Body of pancreas (tissue), 4 donors: ENCODE results near the gene PSG11. TPM values are rescaled to one million over a fixed set of nuclear protein-coding genes. Genes with fewer than 3 reads are reported as not detected.
A peak's percentile ranks its signal among the peaks of the same experiment; 100 is the strongest.
"Not testable (repeated sequence)": the region's sequence is repeated elsewhere in the genome, so short reads cannot be mapped to it uniquely, and the experiment has no call there.

Source experiments
- ATAC-seq: fragments of 150-250 bp; one replicate; pipeline ENCODE4 v1.9.1; 2016
- DNase-seq, 4 donors: peaks; one replicate each; pipeline ENCODE4 v3.0.0-alpha.2; 2019
- H3K27ac ChIP-seq, 4 donors: fragments of 200-600 bp; sonication (generic); 1 replicate in 3 of 4; 2 replicates in 1 of 4; pipeline versions ENCODE4 v1.5.1 to v1.6.1; 2016 to 2019; ENCODE audit warnings: mild to moderate bottlenecking in 1 of 4, mixed read lengths in 1 of 4, moderate library complexity in 1 of 4
- H3K27me3 ChIP-seq, 2 donors: fragments of 200-600 bp; sonication (generic); one replicate each; pipeline ENCODE4 v1.6.0; 2016; ENCODE audit warnings: mild to moderate bottlenecking in 1 of 2
- H3K36me3 ChIP-seq, 2 donors: fragments of 200-600 bp; sonication (generic); replicated peaks in 1 of 2; 2 replicates each; pipeline ENCODE4 v1.5.1; 2016; ENCODE audit warnings: low read depth in 2 of 2; ENCODE audit not compliant: insufficient read depth in 1 of 2
- H3K4me1 ChIP-seq: fragments of 200-600 bp; sonication (generic); one replicate; pipeline ENCODE4 v1.6.0; 2016
- H3K4me3 ChIP-seq, 2 donors: fragments of 200-600 bp; sonication (generic); 1 replicate in 1 of 2; 2 replicates in 1 of 2; pipeline ENCODE4 v1.5.1; 2016 to 2019
- H3K9me3 ChIP-seq, 3 donors: fragments of 200-600 bp; sonication (generic); 1 replicate in 2 of 3; 2 replicates in 1 of 3; pipeline ENCODE4 v1.5.1; 2016
- CTCF ChIP-seq, 7 experiments: fragments of 450-650 bp in 4 of 7; fragments of 200-600 bp in 3 of 7; sonication (generic) in 3 of 7; IDR thresholded peaks; one replicate each; pipeline ENCODE4 v1.5.1; 2016 to 2019; ENCODE audit warnings: antibody characterized with exemption in 7 of 7
- POLR2A ChIP-seq, 3 donors: fragments of 450-650 bp; IDR thresholded peaks; one replicate each; pipeline ENCODE4 v1.6.1; 2016; ENCODE audit warnings: antibody characterized with exemption in 3 of 3, mild to moderate bottlenecking in 2 of 3
- WGBS, 2 donors: methylation state at CpG; one replicate each; pipeline ENCODE4 v1.1.5; 2017; 5-methylcytosine and 5-hydroxymethylcytosine counted together
- intact Hi-C: fragments of 100-400 bp; cut with DNase I; formaldehyde crosslinking; loops from one replicate; pipeline ENCODE4 v1.15.1; 2023
- total RNA-seq, 2 donors: library from RNA; depleted of rRNA; stranded (reverse); fragments of >200 nt; gene quantifications; one replicate each; pipeline ENCODE4 v1.1.0, GENCODE V29; 2016

Gene PSG11
- total RNA-seq, 2 donors from 2014 or later, result not detected

- no peaks in the 10 kb centered on the region for H3K27me3 ChIP-seq
- no peak overlapping the region for H3K27ac ChIP-seq
- ATAC-seq, result no peak
- H3K9me3 ChIP-seq, result no peaks in the 10 kb centered on the region
- TF ChIP-seq POLR2A (IDR thresholded peaks at IDR 0.05), result no peak
- no peak for TF ChIP-seq CTCF (IDR thresholded peaks at IDR 0.05)
- intact Hi-C loops, result no loop called here
- no peaks in the 10 kb centered on the region for H3K36me3 ChIP-seq
- H3K4me3 ChIP-seq, result no peak overlapping the region
- no peak for DNase-seq
- no peaks in the 10 kb centered on the region for H3K4me1 ChIP-seq
- WGBS, 2 donors, result 42 to 58% methylated on average over 4 of the region's 4 CpGs
Observed at GRCh38 chr19:43028866-43029265, 2.6 kb upstream of the PSG11 start.

GRCh38 chr19:43027985-43028384, 1.7 kb upstream of the PSG11 start:
- H3K4me3 ChIP-seq, H3K27me3 ChIP-seq, H3K36me3 ChIP-seq, H3K27ac ChIP-seq, H3K4me1 ChIP-seq, DNase-seq, H3K9me3 ChIP-seq, ATAC-seq, intact Hi-C loops: not testable (repeated sequence)
- WGBS, 2 donors, result 34 to 56% methylated on average over 9 to 10 of the region's 10 CpGs

GRCh38 chr19:43027061-43027460, 792 bp upstream of the PSG11 start:
- H3K4me3 ChIP-seq, H3K9me3 ChIP-seq, intact Hi-C loops, H3K27ac ChIP-seq, H3K4me1 ChIP-seq, DNase-seq, H3K36me3 ChIP-seq, ATAC-seq, H3K27me3 ChIP-seq: not testable (repeated sequence)
- WGBS, 2 donors, result 66 to 71% methylated on average over 7 to 8 of the region's 8 CpGs

GRCh38 chr19:43022098-43022497, 4.2 kb downstream of the PSG11 start:
- H3K9me3 ChIP-seq, H3K27me3 ChIP-seq, ATAC-seq, DNase-seq, H3K4me1 ChIP-seq, H3K36me3 ChIP-seq, H3K27ac ChIP-seq, intact Hi-C loops, H3K4me3 ChIP-seq: not testable (repeated sequence)
- 47 to 52% methylated on average over 4 of the region's 4 CpGs for WGBS, 2 donors

GRCh38 chr19:43021629-43022028, 4.6 kb downstream of the PSG11 start:
- DNase-seq (peak in 2 of 4 donors; percentile 4 to 13), ATAC-seq (peak; percentile 55)
- intact Hi-C loops, H3K27me3 ChIP-seq, H3K36me3 ChIP-seq, H3K4me3 ChIP-seq, H3K9me3 ChIP-seq, H3K27ac ChIP-seq, H3K4me1 ChIP-seq: not testable (repeated sequence)
- WGBS, 2 donors, result 37 to 43% methylated on average over 4 of the region's 4 CpGs

- H3K36me3 ChIP-seq, H3K27me3 ChIP-seq, H3K4me1 ChIP-seq, intact Hi-C loops, H3K4me3 ChIP-seq, H3K9me3 ChIP-seq, ATAC-seq, H3K27ac ChIP-seq: not testable (repeated sequence)
- peak in 2 of 7 experiments; percentile 20 for TF ChIP-seq CTCF (IDR thresholded peaks at IDR 0.05)
- peak in 2 of 4 donors; percentile 23 to 24 for DNase-seq
Observed at GRCh38 chr19:43019588-43019987, 6.7 kb downstream of the PSG11 start.

GRCh38 chr19:43005841-43006240, 20.4 kb downstream of the PSG11 start:
- 39 to 47% methylated on average over 4 of the region's 4 CpGs for WGBS, 2 donors
- intact Hi-C loops, H3K27me3 ChIP-seq, DNase-seq, H3K36me3 ChIP-seq, H3K27ac ChIP-seq, H3K4me1 ChIP-seq, H3K9me3 ChIP-seq, ATAC-seq, H3K4me3 ChIP-seq: not testable (repeated sequence)

GRCh38 chr19:43004846-43005245, 21.4 kb downstream of the PSG11 start:
- H3K27me3 ChIP-seq, H3K36me3 ChIP-seq, DNase-seq, H3K27ac ChIP-seq, H3K9me3 ChIP-seq, intact Hi-C loops, H3K4me1 ChIP-seq, ATAC-seq, H3K4me3 ChIP-seq: not testable (repeated sequence)
- 46 to 64% methylated on average over 4 of the region's 4 CpGs for WGBS, 2 donors

GRCh38 chr19:43003634-43004033, 22.6 kb downstream of the PSG11 start:
- ATAC-seq, H3K27ac ChIP-seq, H3K4me3 ChIP-seq, H3K9me3 ChIP-seq, H3K4me1 ChIP-seq, H3K36me3 ChIP-seq, H3K27me3 ChIP-seq, intact Hi-C loops, DNase-seq: not testable (repeated sequence)
- 60 to 68% methylated on average over 1 of the region's 1 CpG for WGBS, 2 donors

GRCh38 chr19:43002948-43003347, 23.3 kb downstream of the PSG11 start:
- H3K9me3 ChIP-seq, H3K27me3 ChIP-seq, intact Hi-C loops, DNase-seq, H3K4me1 ChIP-seq, ATAC-seq, H3K4me3 ChIP-seq, H3K27ac ChIP-seq, H3K36me3 ChIP-seq: not testable (repeated sequence)
- 14 to 28% methylated on average over 2 of the region's 2 CpGs for WGBS, 2 donors

- H3K27ac ChIP-seq, H3K9me3 ChIP-seq, ATAC-seq, H3K27me3 ChIP-seq, DNase-seq, H3K4me3 ChIP-seq, H3K4me1 ChIP-seq, H3K36me3 ChIP-seq, intact Hi-C loops: not testable (repeated sequence)
- 57 to 74% methylated on average over 3 of the region's 3 CpGs for WGBS, 2 donors
Observed at GRCh38 chr19:42996161-42996560, 30.1 kb downstream of the PSG11 start.
